ENCODE data around the gene TRAPPC2L. TPM values are rescaled to one million over a fixed set of nuclear protein-coding genes. Genes with fewer than 3 reads are reported as not detected.

The TRAPPC2L gene
- total and polyA plus RNA-seq, 4 donors, result 34.2 to 106 (median 48.5) TPM

GRCh38 chr16:88809068-88809675 is 47.8 kb upstream of the TRAPPC2L start:
- 90 to 92% methylated on average over 10 of the region's 10 CpGs for WGBS, 2 donors
- no peak for TF ChIP-seq CTCF (IDR thresholded peaks at IDR 0.05; ENCODE audit: control extremely low read depth, extremely low read depth)
- no peak overlapping the region for H3K27ac ChIP-seq (ENCODE audit: low read depth in 1 of 2, low read length in 1 of 2)
- peaks cover 0 to 16% (median 9%) of the 10 kb centered on the region in 4 donors for H3K36me3 ChIP-seq (ENCODE audit: control insufficient read depth in 4 of 4, insufficient read depth in 4 of 4, low read length in 4 of 4)
- no peaks in the 10 kb centered on the region for H3K27me3 ChIP-seq (ENCODE audit: control insufficient read depth in 3 of 3, insufficient read depth in 3 of 3, low read length in 2 of 3)
- no peak overlapping the region for H3K9ac ChIP-seq (ENCODE audit: insufficient read depth in 1 of 2, low read length in 2 of 2)
- no peak for DNase-seq
- no peak overlapping the region for H3K4me3 ChIP-seq
- ATAC-seq (ENCODE audit: insufficient read depth, low FRiP score), result no peak
- H3K4me1 ChIP-seq (ENCODE audit: control insufficient read depth in 5 of 5, insufficient read depth in 5 of 5, low read length in 5 of 5), result peaks cover 0 to 36% (median 11%) of the 10 kb centered on the region in 5 donors
- H3K9me3 ChIP-seq (ENCODE audit: control insufficient read depth in 4 of 4, insufficient read depth in 3 of 4, low read length in 3 of 4), result no peaks in the 10 kb centered on the region

- Histone ChIP-seq H3K4me3 (no peak overlapping the region), H3K27me3 (ENCODE audit: control insufficient read depth in 3 of 3, insufficient read depth in 3 of 3, low read length in 2 of 3) (no peaks in the 10 kb centered on the region), H3K4me1 (ENCODE audit: control insufficient read depth in 5 of 5, insufficient read depth in 5 of 5, low read length in 5 of 5) (peaks cover 0 to 31% (median 11%) of the 10 kb centered on the region in 5 donors), H3K9me3 (ENCODE audit: control insufficient read depth in 4 of 4, insufficient read depth in 3 of 4, low read length in 3 of 4) (no peaks in the 10 kb centered on the region), H3K27ac (ENCODE audit: low read depth in 1 of 2, low read length in 1 of 2) (no peak overlapping the region), H3K9ac (ENCODE audit: insufficient read depth in 1 of 2, low read length in 2 of 2) (no peak overlapping the region), H3K36me3 (ENCODE audit: control insufficient read depth in 4 of 4, insufficient read depth in 4 of 4, low read length in 4 of 4) (peaks cover 0 to 16% (median 9%) of the 10 kb centered on the region in 4 donors)
- DNase-seq, result no peak
- no peak for ATAC-seq (ENCODE audit: insufficient read depth, low FRiP score)
- 84 to 85% methylated on average over 9 to 10 of the region's 10 CpGs for WGBS, 2 donors
- TF ChIP-seq CTCF (IDR thresholded peaks at IDR 0.05; ENCODE audit: control extremely low read depth, extremely low read depth), result no peak
Measured at GRCh38 chr16:88809676-88810165, 47.2 kb upstream of the TRAPPC2L start.

- peak overlapping the region in 1 of 2 donors; percentile 85 for H3K27ac ChIP-seq (ENCODE audit: low read depth in 1 of 2, low read length in 1 of 2)
- no peak for TF ChIP-seq CTCF (IDR thresholded peaks at IDR 0.05; ENCODE audit: control extremely low read depth, extremely low read depth)
Measured at GRCh38 chr16:88810166-88810911, 46.6 kb upstream of the TRAPPC2L start.

More at GRCh38 chr16:88810166-88810911, 46.6 kb upstream of the TRAPPC2L start:
- ATAC-seq (ENCODE audit: insufficient read depth, low FRiP score) (no peak), DNase-seq (no peak)
- H3K9me3 ChIP-seq (ENCODE audit: control insufficient read depth in 4 of 4, insufficient read depth in 3 of 4, low read length in 3 of 4), result no peaks in the 10 kb centered on the region
- H3K27me3 ChIP-seq (ENCODE audit: control insufficient read depth in 3 of 3, insufficient read depth in 3 of 3, low read length in 2 of 3), result no peaks in the 10 kb centered on the region
- peaks cover 0 to 16% (median 9%) of the 10 kb centered on the region in 4 donors for H3K36me3 ChIP-seq (ENCODE audit: control insufficient read depth in 4 of 4, insufficient read depth in 4 of 4, low read length in 4 of 4)
- H3K4me1 ChIP-seq (ENCODE audit: control insufficient read depth in 5 of 5, insufficient read depth in 5 of 5, low read length in 5 of 5), result peaks cover 0 to 25% (median 10%) of the 10 kb centered on the region in 5 donors
- H3K9ac ChIP-seq (ENCODE audit: insufficient read depth in 1 of 2, low read length in 2 of 2), result peak overlapping the region in 1 of 2 donors; percentile 34
- 30 to 35% methylated on average over 12 of the region's 12 CpGs for WGBS, 2 donors
- H3K4me3 ChIP-seq, result no peak overlapping the region

Measured in lung (tissue), 12 donors.